Stomach smooth muscle (tissue), 2 donors: ENCODE data around the gene TBCK.

Experiments used
- H3K27ac ChIP-seq: one replicate; pipeline ENCODE4 v1.7.0; 2013; ENCODE audit warnings: mild to moderate bottlenecking, low read length, inconsistent platforms
- H3K27me3 ChIP-seq, 2 donors: one replicate each; pipeline ENCODE4 v1.7.0; 2013; ENCODE audit warnings: low read length in 2 of 2; ENCODE audit not compliant: insufficient read depth in 2 of 2, control insufficient read depth in 1 of 2
- H3K36me3 ChIP-seq, 2 donors: one replicate each; pipeline ENCODE4 v1.7.0; 2013; ENCODE audit warnings: low read length in 2 of 2; ENCODE audit not compliant: control insufficient read depth in 2 of 2, insufficient read depth in 2 of 2
- H3K4me1 ChIP-seq: one replicate; pipeline ENCODE4 v1.7.0; 2013; ENCODE audit warnings: low read length; ENCODE audit not compliant: control insufficient read depth, insufficient read depth
- H3K4me3 ChIP-seq, 2 donors: one replicate each; pipeline ENCODE4 v1.7.0; 2013; ENCODE audit warnings: low read length in 2 of 2
- H3K9ac ChIP-seq, 2 donors: one replicate each; pipeline ENCODE4 v1.7.0; 2013; ENCODE audit warnings: low read length in 2 of 2, mild to moderate bottlenecking in 1 of 2
- H3K9me3 ChIP-seq, 2 donors: one replicate each; pipeline ENCODE4 v1.7.0; 2013; ENCODE audit warnings: low read length in 2 of 2; ENCODE audit not compliant: control insufficient read depth in 2 of 2
- donor health status: healthy.
- donor health status: Pancreatic carcinoma.

Gene TBCK

DNA sequence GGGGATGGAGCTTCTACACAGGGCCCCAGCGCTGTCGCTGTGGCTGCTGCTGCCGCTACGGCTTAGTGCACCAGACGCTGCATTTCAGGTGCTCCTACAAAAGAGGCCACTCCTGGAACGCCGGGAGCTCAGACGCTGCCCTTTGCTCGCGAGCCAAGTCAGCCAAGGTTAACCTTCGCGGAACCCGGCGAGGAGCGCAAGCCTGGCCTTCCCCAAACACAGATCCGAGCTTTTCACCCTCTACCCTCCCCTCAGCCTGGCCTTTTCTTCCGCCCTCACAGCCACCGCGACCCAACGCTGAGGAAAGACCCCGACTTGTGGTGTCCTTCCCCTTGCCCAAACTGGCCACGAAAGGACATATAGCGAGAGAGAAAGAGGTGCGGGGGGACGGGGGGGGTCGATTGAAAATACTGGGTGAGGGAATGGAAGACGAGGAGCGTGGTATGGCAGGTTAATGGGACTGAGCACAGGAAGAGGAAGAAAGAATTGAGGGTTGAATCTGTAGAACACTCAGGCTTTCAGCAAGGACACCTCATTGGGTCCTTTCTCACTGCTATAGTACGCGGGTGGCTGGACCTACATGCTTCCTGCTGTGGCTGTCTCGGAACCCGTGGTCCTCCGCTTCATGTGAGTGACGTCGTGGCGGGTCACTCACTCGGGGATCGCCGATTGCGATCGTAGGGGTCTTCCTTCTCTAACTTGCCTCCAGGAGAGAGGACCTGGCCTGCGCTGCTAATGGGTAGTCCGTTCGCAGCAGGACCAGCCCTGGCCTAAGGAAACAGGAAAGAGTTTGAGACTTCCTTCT lies at the start of gene TBCK, which contains the start of gene AIMP1:
Gene TBCK (minus strand): TSS at position 242 of the 805 bp plus-strand sequence. CDS start 7,249 bp downstream, outside the sequence.
Gene AIMP1 (plus strand): TSS at position 583 of the 805 bp plus-strand sequence. CDS start 8,460 bp downstream, outside the sequence.
- no peaks in the 10 kb centered on the region for H3K27me3 ChIP-seq
- H3K9me3 ChIP-seq, result no peaks in the 10 kb centered on the region
- H3K9ac ChIP-seq, result peak within 1 kb of the TSS; percentile 97 to 99
- peaks cover 5% of the 10 kb centered on the region for H3K4me1 ChIP-seq
- peak within 1 kb of the TSS; percentile 94 for H3K27ac ChIP-seq
- no peaks in the 10 kb centered on the region for H3K36me3 ChIP-seq
- peak within 1 kb of the TSS; percentile 97 to 98 for H3K4me3 ChIP-seq

DNA sequence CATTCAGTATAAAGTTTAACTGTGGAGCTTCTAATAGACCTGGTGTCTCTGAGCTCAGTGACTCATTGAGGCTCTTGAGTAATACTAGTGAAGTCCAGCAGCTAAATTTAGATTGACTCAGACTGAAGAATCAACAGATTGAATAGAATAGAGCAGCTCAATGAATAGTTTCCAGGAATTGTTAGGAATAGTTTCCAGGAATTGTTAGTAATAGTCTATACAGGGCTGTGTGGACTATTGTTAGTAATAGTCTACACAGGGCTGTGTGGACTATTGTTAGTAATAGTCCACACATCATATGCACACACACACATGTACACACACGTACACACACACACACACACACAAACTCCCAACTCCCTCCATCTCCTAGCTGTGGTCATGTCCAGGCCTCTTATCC lies 49.6 kb upstream of the TBCK start:
- H3K36me3 ChIP-seq, result no peaks in the 10 kb centered on the region
- no peaks in the 10 kb centered on the region for H3K4me1 ChIP-seq
- H3K9me3 ChIP-seq, result no peaks in the 10 kb centered on the region
- H3K9ac ChIP-seq, result no peak overlapping the region
- no peaks in the 10 kb centered on the region for H3K27me3 ChIP-seq
- no peak overlapping the region for H3K27ac ChIP-seq
- no peak overlapping the region for H3K4me3 ChIP-seq

DNA sequence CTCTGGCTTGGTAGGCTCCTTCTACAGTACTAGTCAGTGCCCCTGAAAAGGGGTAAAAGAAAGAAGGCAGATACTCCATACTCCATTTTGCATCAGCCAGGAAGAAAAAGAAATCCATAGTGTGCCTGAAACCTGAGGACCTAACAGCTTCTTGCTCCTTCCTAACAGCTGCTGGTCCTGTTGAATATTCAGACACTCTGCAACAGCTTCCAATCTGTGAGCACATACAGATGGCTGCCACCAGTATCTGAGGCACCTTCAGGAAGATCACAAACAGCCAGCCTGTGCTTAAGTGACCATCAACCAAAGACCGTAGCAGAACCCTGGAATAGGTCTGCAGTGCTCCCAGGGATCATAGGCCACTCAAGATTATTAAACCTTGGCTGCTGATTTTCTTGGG lies 48.3 kb upstream of the TBCK start:
- H3K4me3 ChIP-seq, result no peak overlapping the region
- no peaks in the 10 kb centered on the region for H3K4me1 ChIP-seq
- no peaks in the 10 kb centered on the region for H3K36me3 ChIP-seq
- no peaks in the 10 kb centered on the region for H3K9me3 ChIP-seq
- no peak overlapping the region for H3K27ac ChIP-seq
- no peak overlapping the region for H3K9ac ChIP-seq
- H3K27me3 ChIP-seq, result no peaks in the 10 kb centered on the region

DNA sequence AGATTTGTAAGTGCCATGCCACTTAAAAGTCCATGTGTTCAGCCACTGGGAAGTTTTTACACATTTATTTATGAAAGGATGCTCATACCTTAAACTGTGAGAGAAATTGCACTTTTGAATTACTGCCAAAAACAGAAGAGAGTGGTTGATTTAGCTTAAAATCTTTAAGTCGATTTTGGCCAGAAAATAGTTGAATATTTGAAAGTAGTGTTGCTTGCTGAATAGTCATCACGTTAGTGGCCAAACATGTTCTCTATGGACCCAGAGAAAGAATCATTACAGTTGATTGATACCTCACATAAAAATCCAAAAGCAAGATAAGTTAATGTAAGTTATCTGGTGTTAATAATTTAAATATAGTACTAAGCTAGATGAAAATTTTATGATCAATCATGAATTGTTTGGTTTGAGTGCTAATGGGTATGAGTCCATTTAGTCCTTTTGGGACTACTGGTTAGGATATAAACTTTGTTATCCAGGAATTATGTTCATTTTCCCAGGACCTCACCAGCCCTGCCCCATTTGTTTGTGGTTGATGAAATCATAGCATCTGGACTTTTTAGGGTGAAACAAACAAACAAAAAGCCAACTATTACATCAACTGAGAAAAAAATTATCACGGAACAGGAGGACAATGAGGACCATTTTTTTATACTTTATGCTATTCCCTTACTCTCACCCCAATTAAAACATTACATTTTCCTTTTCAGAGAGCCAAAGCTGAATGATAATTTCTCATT lies 46.2 kb upstream of the TBCK start:
- no peaks in the 10 kb centered on the region for H3K9me3 ChIP-seq
- H3K4me1 ChIP-seq, result no peaks in the 10 kb centered on the region
- H3K27me3 ChIP-seq, result no peaks in the 10 kb centered on the region
- no peak overlapping the region for H3K4me3 ChIP-seq
- H3K9ac ChIP-seq, result no peak overlapping the region
- H3K27ac ChIP-seq, result no peak overlapping the region
- no peaks in the 10 kb centered on the region for H3K36me3 ChIP-seq

DNA sequence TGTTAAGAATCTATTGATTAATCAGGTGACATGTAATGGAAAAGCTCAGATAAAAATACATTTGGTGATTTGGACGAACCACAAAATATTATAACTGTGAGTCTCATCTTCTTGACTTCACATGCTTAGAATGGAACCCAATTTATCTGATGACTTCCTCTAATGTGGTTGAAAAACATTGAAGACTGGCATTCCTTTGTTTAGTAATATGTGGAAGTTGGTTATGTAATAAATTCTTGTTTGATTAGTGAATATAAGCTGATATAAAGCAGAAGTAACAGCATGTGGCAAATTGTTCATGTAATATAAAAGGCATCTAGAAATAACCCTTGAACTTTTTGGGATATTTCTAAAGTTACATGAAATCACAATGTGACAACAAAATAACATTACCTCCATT lies 42.9 kb upstream of the TBCK start:
- H3K36me3 ChIP-seq, result no peaks in the 10 kb centered on the region
- H3K4me1 ChIP-seq, result no peaks in the 10 kb centered on the region
- no peak overlapping the region for H3K9ac ChIP-seq
- no peaks in the 10 kb centered on the region for H3K9me3 ChIP-seq
- no peak overlapping the region for H3K4me3 ChIP-seq
- H3K27me3 ChIP-seq, result no peaks in the 10 kb centered on the region
- no peak overlapping the region for H3K27ac ChIP-seq

DNA sequence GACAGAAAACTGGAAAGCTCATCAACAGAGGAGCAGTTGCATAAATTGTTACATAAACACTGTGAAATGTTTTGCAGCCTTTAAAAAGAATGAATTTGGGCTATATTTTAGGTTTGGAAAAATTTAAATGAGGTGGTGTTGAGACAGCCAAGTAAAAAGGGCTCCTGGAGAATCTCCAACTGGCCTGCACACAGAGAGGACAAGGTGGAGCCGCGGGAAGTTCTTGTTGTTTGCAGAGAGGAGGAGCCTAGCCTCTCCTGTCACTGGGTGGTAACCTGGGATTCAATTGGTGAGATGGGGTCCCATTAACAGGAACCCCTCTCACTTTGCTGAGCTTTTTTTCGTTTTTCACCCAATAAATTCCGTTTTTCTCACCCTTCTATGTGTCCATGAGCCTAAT lies 39.2 kb upstream of the TBCK start:
- H3K27me3 ChIP-seq, result no peaks in the 10 kb centered on the region
- no peak overlapping the region for H3K27ac ChIP-seq
- H3K4me3 ChIP-seq, result peak overlapping the region in 1 of 2 donors; percentile 23
- H3K4me1 ChIP-seq, result no peaks in the 10 kb centered on the region
- no peaks in the 10 kb centered on the region for H3K36me3 ChIP-seq
- no peaks in the 10 kb centered on the region for H3K9me3 ChIP-seq
- H3K9ac ChIP-seq, result no peak overlapping the region

DNA sequence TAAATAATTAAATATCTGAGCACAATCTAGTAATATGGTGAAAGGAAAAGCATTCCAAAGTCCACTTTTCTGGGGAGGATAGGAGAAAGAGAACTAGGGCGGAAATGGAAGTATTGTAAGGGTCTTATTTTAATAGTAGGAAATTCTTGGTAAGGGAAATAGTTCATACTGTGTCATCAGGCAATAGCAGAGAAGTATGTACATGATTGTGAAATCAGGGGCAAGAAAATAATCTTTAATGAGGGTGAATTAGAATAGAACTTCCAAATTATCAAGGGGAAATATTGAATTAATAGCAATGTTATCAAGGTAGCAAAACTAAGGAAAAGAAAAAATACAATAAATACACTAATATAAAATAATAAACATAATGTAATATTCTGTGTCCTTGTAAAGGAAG lies 37.8 kb upstream of the TBCK start:
- Histone ChIP-seq H3K9me3 (no peaks in the 10 kb centered on the region), H3K4me3 (no peak overlapping the region), H3K27ac (no peak overlapping the region), H3K9ac (no peak overlapping the region), H3K36me3 (peaks cover 0 to under 1% of the 10 kb centered on the region in 2 donors), H3K4me1 (no peaks in the 10 kb centered on the region), H3K27me3 (no peaks in the 10 kb centered on the region)

DNA sequence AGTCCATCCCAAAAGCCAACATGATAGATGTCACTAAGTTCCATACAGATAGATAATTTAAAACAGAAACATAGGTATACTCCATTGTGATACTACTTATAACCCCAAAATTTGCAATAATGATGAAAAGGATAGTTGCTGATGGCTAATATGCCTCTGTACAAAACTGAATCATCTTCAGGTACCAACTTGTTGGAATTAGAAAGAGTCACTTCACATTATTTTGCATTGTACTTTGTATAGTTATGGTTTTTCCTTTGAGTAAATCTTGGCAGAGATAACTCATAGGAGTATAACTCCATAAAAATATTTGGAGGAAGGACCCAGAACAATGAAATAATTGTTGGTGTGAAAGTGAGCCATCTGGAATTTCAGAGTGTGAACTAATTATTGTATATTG lies 35.0 kb upstream of the TBCK start:
- Histone ChIP-seq H3K9me3 (no peaks in the 10 kb centered on the region), H3K27ac (no peak overlapping the region), H3K4me3 (no peak overlapping the region), H3K9ac (no peak overlapping the region), H3K36me3 (peaks cover 2 to 6% of the 10 kb centered on the region in 2 donors), H3K4me1 (no peaks in the 10 kb centered on the region), H3K27me3 (no peaks in the 10 kb centered on the region)

DNA sequence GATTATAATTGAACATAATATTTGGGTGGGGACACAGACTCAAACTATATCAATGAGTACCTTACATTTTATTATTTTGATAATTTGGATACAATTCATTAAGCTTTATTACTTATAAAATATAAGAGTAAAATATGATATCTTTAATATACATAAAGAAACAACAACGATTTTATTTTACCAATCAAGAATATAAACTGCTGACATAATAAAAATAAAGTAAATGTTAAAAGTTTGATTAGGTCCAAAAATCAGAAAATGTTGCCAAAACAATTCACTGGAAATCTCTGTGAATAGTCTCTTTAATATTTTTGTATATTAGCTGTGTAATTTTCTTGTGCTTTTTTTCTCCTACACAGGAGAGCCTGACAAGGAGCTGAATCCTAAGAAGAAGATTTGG lies 31.2 kb upstream of the TBCK start:
- Histone ChIP-seq H3K27ac (no peak overlapping the region), H3K4me1 (no peaks in the 10 kb centered on the region), H3K9ac (no peak overlapping the region), H3K4me3 (no peak overlapping the region), H3K36me3 (peaks cover 2 to 6% of the 10 kb centered on the region in 2 donors), H3K27me3 (no peaks in the 10 kb centered on the region), H3K9me3 (no peaks in the 10 kb centered on the region)

DNA sequence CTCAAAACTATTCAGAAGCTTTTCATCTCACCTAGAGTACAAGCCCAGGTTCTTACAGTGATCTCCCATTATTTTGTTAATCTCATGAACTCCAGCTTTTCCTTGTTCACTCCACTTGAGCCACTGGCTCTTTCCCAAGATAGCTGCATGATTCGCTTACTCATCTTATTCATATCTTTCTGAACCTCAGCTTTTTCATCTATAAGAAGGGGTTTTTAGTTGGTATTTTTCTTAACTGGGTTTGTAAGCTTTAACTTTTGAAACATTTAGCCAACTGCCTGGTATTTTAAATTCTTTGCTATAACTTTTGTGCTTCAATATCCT lies 28.6 kb upstream of the TBCK start:
- Histone ChIP-seq H3K4me3 (no peak overlapping the region), H3K36me3 (peaks cover 6 to 10% of the 10 kb centered on the region in 2 donors), H3K27ac (no peak overlapping the region), H3K9me3 (no peaks in the 10 kb centered on the region), H3K27me3 (no peaks in the 10 kb centered on the region), H3K9ac (no peak overlapping the region), H3K4me1 (no peaks in the 10 kb centered on the region)
